ENCODE measurements around the gene RNF4. TPM values are rescaled to one million over a fixed set of nuclear protein-coding genes. Genes with fewer than 3 reads are reported as not detected.

The RNF4 gene
- total RNA-seq, 1 experiment from 2014 or later = 92.0 TPM

- Histone ChIP-seq H4K20me1 (ENCODE audit: control insufficient read depth, insufficient read depth, insufficient read length) (no peaks in the 10 kb centered on the region), H3K27ac (ENCODE audit: insufficient read length, low read depth, low read length) (no peak overlapping the region), H3K9ac (ENCODE audit: extremely low read depth, insufficient read length, low read length) (peak overlapping the region; percentile 7), H3K56ac (ENCODE audit: insufficient read length, low read depth, low read length) (no peak overlapping the region), H4K91ac (ENCODE audit: insufficient read length, low read depth, low read length) (no peak overlapping the region), H3T11ph (ENCODE audit: low read length) (no peak overlapping the region), H3K23ac (ENCODE audit: insufficient read length, low read depth, low read length) (no peak overlapping the region), H3K4me2 (ENCODE audit: insufficient read depth, insufficient read length, low read length) (peak overlapping the region; percentile 58), H3K14ac (ENCODE audit: insufficient read depth, low read length) (no peak overlapping the region), H3K79me1 (ENCODE audit: insufficient read depth, low read depth, low read length, poor library complexity, severe bottlenecking) (no peaks in the 10 kb centered on the region), H2BK5ac (ENCODE audit: insufficient read length, low read length) (no peak overlapping the region), H3K18ac (ENCODE audit: insufficient read length, low read depth, low read length) (no peak overlapping the region), H3K4me1 (ENCODE audit: insufficient read depth, low read length) (peaks cover 3% of the 10 kb centered on the region; the same call in 1 of the 2 replicates), H4K8ac (replicated peaks; ENCODE audit: insufficient read length, low read depth, low read length) (no peak overlapping the region), H2BK120ac (ENCODE audit: low read depth, low read length, poor library complexity, severe bottlenecking) (no peak overlapping the region), H2BK20ac (ENCODE audit: low read depth, low read length, poor library complexity, severe bottlenecking) (no peak overlapping the region), H3K23me2 (ENCODE audit: insufficient read length, low read depth, low read length, poor library complexity, severe bottlenecking) (peaks cover 4% of the 10 kb centered on the region), H3K9me3 (ENCODE audit: control insufficient read depth, low read depth, low read length) (no peaks in the 10 kb centered on the region), H3K27me3 (ENCODE audit: insufficient read depth, low read length) (no peaks in the 10 kb centered on the region), H3K79me2 (ENCODE audit: insufficient read depth, low read length) (peaks cover 18% of the 10 kb centered on the region; the same call in 1 of the 2 replicates), H2AK5ac (ENCODE audit: insufficient read length, low read length) (no peak overlapping the region), H2BK12ac (ENCODE audit: insufficient read length, low read depth, low read length) (no peak overlapping the region), H2AFZ (ENCODE audit: low read length) (no peak overlapping the region), H2BK15ac (ENCODE audit: low read depth, low read length) (no peak overlapping the region), H4K5ac (ENCODE audit: insufficient read length, low read depth, low read length) (no peak overlapping the region), H3K4ac (ENCODE audit: low read depth, low read length) (no peak overlapping the region)
- no CpG with 5 or more reads among the region's 5 CpGs for WGBS (ENCODE audit: extremely low coverage, insufficient read length, low lambda C conversion rate)
- H3K27me3 Mint-ChIP-seq (ENCODE audit: low read depth) = no peaks in the 10 kb centered on the region
- TF ChIP-seq CTCF (conservative IDR thresholded peaks at IDR 0.05) = no peak
- no peak for DNase-seq
- peak overlapping the region; percentile 79 to 97 (median 85); a peak in 4 of 7 replicates for H3K27ac Mint-ChIP-seq
- H3K9me3 Mint-ChIP-seq = no peaks in the 10 kb centered on the region
- peaks cover 5 to 6% (median 5%) of the 10 kb centered on the region in 3 experiments for H3K36me3 Mint-ChIP-seq (ENCODE audit: insufficient read depth in 1 of 3, low read depth in 3 of 3)
- peak overlapping the region; percentile 93 to 96 for H3K4me3 Mint-ChIP-seq
- H3K4me1 Mint-ChIP-seq = peaks cover 9 to 10% of the 10 kb centered on the region in 2 experiments
Observed at GRCh38 chr4:2534904-2535375, 66.0 kb downstream of the RNF4 start.
